Endothelial cell of umbilical vein (primary cell): ENCODE data around the gene BCL6B. TPM values are rescaled to one million over a fixed set of nuclear protein-coding genes. Genes with fewer than 3 reads are reported as not detected.
A peak's percentile ranks its signal among the peaks of the same experiment; 100 is the strongest.

Experiments
- BruUV-seq: library from RNA; stranded (reverse); fragments of 400-500 nt; replicated peaks from 2 replicates; lab custom pipeline; 2021; lab: Mats Ljungman, UMichigan
- CTCF ChIA-PET: fragments of 300-600, 350-600 bp; sonication (Branson Sonifier 250); formaldehyde crosslinking; loops from one replicate; lab custom pipeline; 2021; ENCODE audit warnings: antibody characterized with exemption, inconsistent platforms; lab: Charles Lee
- POLR2A ChIA-PET: fragments of 300-600, 350-600 bp; sonication (Branson Sonifier 250); formaldehyde crosslinking; loops from one replicate; lab custom pipeline; 2021; ENCODE audit warnings: antibody characterized with exemption, inconsistent platforms; lab: Charles Lee
- DNase-seq: peaks from one replicate; pipeline ENCODE4 v3.0.0-alpha.2; 2011; ENCODE audit warnings: low read depth, low spot score
- FAIRE-seq: peaks from 2 replicates; lab custom pipeline; 2011; peaks lifted over from hg19 to GRCh38; lab: Jason Lieb, UNC
- H2AFZ ChIP-seq: 2 replicates; pipeline ENCODE4 v1.6.0; 2012; ENCODE audit warnings: low read depth, low read length, control low read depth, inconsistent platforms
- H3K27ac ChIP-seq: 2 replicates; pipeline ENCODE4 v1.5.1; 2011; ENCODE audit warnings: low read depth, mild to moderate bottlenecking, control low read depth, low read length, moderate library complexity; ENCODE audit not compliant: insufficient read depth
- H3K27me3 ChIP-seq, 2 experiments: 2 replicates each; pipeline versions ENCODE4 v1.6.0 to v1.6.1; 2011; ENCODE audit warnings: low read length in 2 of 2, mixed read lengths in 1 of 2; ENCODE audit not compliant: control insufficient read depth in 2 of 2, insufficient read depth in 2 of 2
- H3K36me3 ChIP-seq, 2 experiments: 2 replicates in 1 of 2; 3 replicates in 1 of 2; pipeline ENCODE4 v1.5.1; 2011; ENCODE audit warnings: low read length in 2 of 2, mild to moderate bottlenecking in 1 of 2, moderate library complexity in 1 of 2; ENCODE audit not compliant: control insufficient read depth in 2 of 2, insufficient read depth in 2 of 2; ENCODE audit errors: extremely low read depth in 1 of 2
- H3K4me1 ChIP-seq: 3 replicates; pipeline ENCODE4 v1.5.1; 2011; ENCODE audit warnings: mild to moderate bottlenecking, low read length; ENCODE audit not compliant: control insufficient read depth, insufficient read depth; ENCODE audit errors: extremely low read depth
- H3K4me2 ChIP-seq: 2 replicates; pipeline ENCODE4 v1.6.1; 2011; ENCODE audit warnings: low read length, control low read depth, mixed read lengths; ENCODE audit not compliant: insufficient read depth
- H3K4me3 ChIP-seq, 3 experiments: fragments of 200-600 bp in 1 of 3; sonication (generic), shearing (Covaris generic) in 1 of 3; replicated peaks in 1 of 3; 2 replicates each; pipeline ENCODE4 v1.5.1; 2011 to 2016; ENCODE audit warnings: control low read depth in 3 of 3, low read length in 3 of 3, mild to moderate bottlenecking in 2 of 3, inconsistent platforms in 1 of 3, low read depth in 1 of 3, moderate library complexity in 1 of 3; ENCODE audit not compliant: insufficient read depth in 1 of 3
- H3K79me2 ChIP-seq: 2 replicates; pipeline ENCODE4 v1.6.0; 2012; ENCODE audit warnings: low read length, inconsistent platforms; ENCODE audit not compliant: control insufficient read depth, insufficient read depth
- H3K9ac ChIP-seq: replicated peaks from 2 replicates; pipeline ENCODE3; 2011; ENCODE audit warnings: low read length, control low read depth; ENCODE audit not compliant: insufficient read depth; ENCODE audit errors: extremely low read depth
- H3K9me1 ChIP-seq: replicated peaks from 3 replicates; pipeline ENCODE4 v1.6.0; 2011; ENCODE audit warnings: mild to moderate bottlenecking, low read length; ENCODE audit not compliant: control insufficient read depth, insufficient read depth; ENCODE audit errors: extremely low read depth
- H3K9me3 ChIP-seq: replicated peaks from 2 replicates; pipeline ENCODE4 v1.5.1; 2012; ENCODE audit warnings: low read length, inconsistent platforms; ENCODE audit not compliant: control insufficient read depth, insufficient read depth
- H4K20me1 ChIP-seq: replicated peaks from 2 replicates; pipeline ENCODE3; 2011; ENCODE audit warnings: mild to moderate bottlenecking, low read length; ENCODE audit not compliant: control insufficient read depth, insufficient read depth; ENCODE audit errors: extremely low read depth
- GATA2 ChIP-seq: IDR thresholded peaks from 2 replicates; pipeline ENCODE4 v1.7.0; 2011; ENCODE audit warnings: low read depth, mild to moderate bottlenecking, moderate library complexity, mixed read lengths, low read length; ENCODE audit not compliant: insufficient read length, insufficient read depth
- MYC ChIP-seq: IDR thresholded peaks from one replicate; pipeline ENCODE4 v1.6.1; 2011; ENCODE audit warnings: mild to moderate bottlenecking, low read depth, low read length
- dilution Hi-C: fragments of 300-500 bp; cut with MboI; formaldehyde crosslinking; loops from one replicate; pipeline ENCODE4 v1.15.0; 2019; ENCODE audit warnings: low sequenced_read_pairs; ENCODE audit not compliant: extremely low pct_ligation_motif_present
- intact Hi-C: fragments of 100-400 bp; cut with micrococcal nuclease; formaldehyde crosslinking; loops from one replicate; pipeline ENCODE4 v1.10.0; 2022
- polyA plus RNA-seq, 4 experiments: library from polyadenylated mRNA; depleted of rRNA in 3 of 4; stranded (reverse) in 3 of 4; unstranded in 1 of 4; fragments of >200 nt; gene quantifications; 2 replicates each; pipeline versions ENCODE4 v1.2.1 to v1.2.3, GENCODE V29; 2011 to 2012; ENCODE audit warnings: missing spikeins in 1 of 4
- total RNA-seq: library from RNA; stranded (reverse); gene quantifications from 2 replicates; pipeline ENCODE4 v1.2.3, GENCODE V29; 2021
- TF ChIP-seq, protein P1 (sequence below), 2 donors: IDR thresholded peaks; 1 replicate in 1 of 2; 2 replicates in 1 of 2; pipeline ENCODE4 v1.5.1; 2011; ENCODE audit warnings: low read length in 2 of 2, mild to moderate bottlenecking in 2 of 2, moderate library complexity in 2 of 2, control low read depth in 1 of 2, inconsistent platforms in 1 of 2, low read depth in 1 of 2; ENCODE audit not compliant: insufficient read depth in 1 of 2; ENCODE audit errors: extremely low read depth in 1 of 2

The BCL6B gene
- total and polyA plus RNA-seq, 2 donors (not counting 3 experiments of a cell fraction or from before 2014, with no cell fraction given), result 93.5 to 160 TPM

DNA sequence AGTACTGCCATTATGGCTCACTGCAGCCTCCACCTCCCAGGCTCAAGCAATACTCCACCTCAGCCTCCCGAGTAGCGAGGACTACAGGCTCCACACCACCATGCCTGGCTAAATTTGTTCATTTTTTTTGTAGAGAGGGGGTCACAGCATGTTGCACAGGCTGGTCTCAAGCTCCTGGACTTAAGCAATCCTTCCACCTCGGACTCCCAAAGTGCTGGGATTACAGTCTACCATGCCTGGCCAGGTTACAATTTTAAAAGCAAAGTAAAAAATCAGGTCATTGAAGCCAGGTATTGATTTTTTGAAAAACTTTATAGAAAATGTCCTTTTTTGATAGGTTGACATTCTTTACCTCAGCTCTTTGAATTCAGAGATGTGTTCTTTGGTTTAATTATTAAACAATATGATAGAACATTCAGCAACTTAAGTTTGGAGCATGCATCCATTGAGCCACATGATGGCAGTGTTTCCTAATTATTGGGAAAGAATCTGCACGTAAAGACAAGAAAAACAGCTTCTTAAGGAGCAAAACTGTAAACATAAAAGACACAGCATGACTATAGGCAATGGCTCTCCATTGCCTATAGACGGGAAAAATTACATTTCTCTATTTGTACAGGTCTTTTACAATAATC, 22.8 kb downstream of the BCL6B start:
- dilution Hi-C loops, result no loop called here
- H3K79me2 ChIP-seq, result no peaks in the 10 kb centered on the region
- H3K4me1 ChIP-seq, result peaks cover 27% of the 10 kb centered on the region
- no peaks in the 10 kb centered on the region for H3K36me3 ChIP-seq
- CTCF ChIA-PET, result interaction anchor here (0.6 to 5.9 kb wide), 68 partner anchors 9 to 657 kb away, joined by 3 to 223 read pairs (median 4); partner anchors contain the start of genes ACADVL, ACAP1, ASGR1 and DLG4
- no peak overlapping the region for H3K27ac ChIP-seq
- peak overlapping the region; percentile 45 for H2AFZ ChIP-seq
- DNase-seq (peak; percentile 89), FAIRE-seq (peak; percentile 72)
- no peak overlapping the region for H3K4me3 ChIP-seq
- no peaks in the 10 kb centered on the region for H3K27me3 ChIP-seq
- H3K9me3 ChIP-seq, result no peaks in the 10 kb centered on the region
- H3K9me1 ChIP-seq, result no peaks in the 10 kb centered on the region
- TF ChIP-seq MYC, result no peak
- no peak for TF ChIP-seq GATA2
- TF ChIP-seq, protein P1, sequence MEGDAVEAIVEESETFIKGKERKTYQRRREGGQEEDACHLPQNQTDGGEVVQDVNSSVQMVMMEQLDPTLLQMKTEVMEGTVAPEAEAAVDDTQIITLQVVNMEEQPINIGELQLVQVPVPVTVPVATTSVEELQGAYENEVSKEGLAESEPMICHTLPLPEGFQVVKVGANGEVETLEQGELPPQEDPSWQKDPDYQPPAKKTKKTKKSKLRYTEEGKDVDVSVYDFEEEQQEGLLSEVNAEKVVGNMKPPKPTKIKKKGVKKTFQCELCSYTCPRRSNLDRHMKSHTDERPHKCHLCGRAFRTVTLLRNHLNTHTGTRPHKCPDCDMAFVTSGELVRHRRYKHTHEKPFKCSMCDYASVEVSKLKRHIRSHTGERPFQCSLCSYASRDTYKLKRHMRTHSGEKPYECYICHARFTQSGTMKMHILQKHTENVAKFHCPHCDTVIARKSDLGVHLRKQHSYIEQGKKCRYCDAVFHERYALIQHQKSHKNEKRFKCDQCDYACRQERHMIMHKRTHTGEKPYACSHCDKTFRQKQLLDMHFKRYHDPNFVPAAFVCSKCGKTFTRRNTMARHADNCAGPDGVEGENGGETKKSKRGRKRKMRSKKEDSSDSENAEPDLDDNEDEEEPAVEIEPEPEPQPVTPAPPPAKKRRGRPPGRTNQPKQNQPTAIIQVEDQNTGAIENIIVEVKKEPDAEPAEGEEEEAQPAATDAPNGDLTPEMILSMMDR (IDR thresholded peaks at IDR 0.05; ENCODE audit: extremely low read depth in 1 of 2, insufficient read depth in 1 of 2, low read depth in 1 of 2, low read length in 2 of 2), result peak; percentile 52 to 58
- POLR2A ChIA-PET, result interaction anchor here (0.6 to 1.0 kb wide), 4 partner anchors 10 to 175 kb away, joined by 3 to 6 read pairs (median 4); partner anchors contain the start of gene SLC16A13
- H4K20me1 ChIP-seq, result no peaks in the 10 kb centered on the region
- no peak overlapping the region for H3K4me2 ChIP-seq
- no TSS peak for BruUV-seq
- H3K9ac ChIP-seq, result no peak overlapping the region
- intact Hi-C loops, result loop anchor here (1.0 to 2.0 kb wide), 4 partner anchors 91 to 301 kb away; no protein-coding TSS in a partner anchor
